ENCODE results near the gene E2F8. TPM values are rescaled to one million over a fixed set of nuclear protein-coding genes. Genes with fewer than 3 reads are reported as not detected.
A peak's percentile ranks its signal among the peaks of the same experiment; 100 is the strongest.

E2F8 gene, protein sequence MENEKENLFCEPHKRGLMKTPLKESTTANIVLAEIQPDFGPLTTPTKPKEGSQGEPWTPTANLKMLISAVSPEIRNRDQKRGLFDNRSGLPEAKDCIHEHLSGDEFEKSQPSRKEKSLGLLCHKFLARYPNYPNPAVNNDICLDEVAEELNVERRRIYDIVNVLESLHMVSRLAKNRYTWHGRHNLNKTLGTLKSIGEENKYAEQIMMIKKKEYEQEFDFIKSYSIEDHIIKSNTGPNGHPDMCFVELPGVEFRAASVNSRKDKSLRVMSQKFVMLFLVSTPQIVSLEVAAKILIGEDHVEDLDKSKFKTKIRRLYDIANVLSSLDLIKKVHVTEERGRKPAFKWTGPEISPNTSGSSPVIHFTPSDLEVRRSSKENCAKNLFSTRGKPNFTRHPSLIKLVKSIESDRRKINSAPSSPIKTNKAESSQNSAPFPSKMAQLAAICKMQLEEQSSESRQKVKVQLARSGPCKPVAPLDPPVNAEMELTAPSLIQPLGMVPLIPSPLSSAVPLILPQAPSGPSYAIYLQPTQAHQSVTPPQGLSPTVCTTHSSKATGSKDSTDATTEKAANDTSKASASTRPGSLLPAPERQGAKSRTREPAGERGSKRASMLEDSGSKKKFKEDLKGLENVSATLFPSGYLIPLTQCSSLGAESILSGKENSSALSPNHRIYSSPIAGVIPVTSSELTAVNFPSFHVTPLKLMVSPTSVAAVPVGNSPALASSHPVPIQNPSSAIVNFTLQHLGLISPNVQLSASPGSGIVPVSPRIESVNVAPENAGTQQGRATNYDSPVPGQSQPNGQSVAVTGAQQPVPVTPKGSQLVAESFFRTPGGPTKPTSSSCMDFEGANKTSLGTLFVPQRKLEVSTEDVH
- 0.44 and 0.76 TPM in 2 replicates for total RNA-seq (2012; rRNA removed)

DNA sequence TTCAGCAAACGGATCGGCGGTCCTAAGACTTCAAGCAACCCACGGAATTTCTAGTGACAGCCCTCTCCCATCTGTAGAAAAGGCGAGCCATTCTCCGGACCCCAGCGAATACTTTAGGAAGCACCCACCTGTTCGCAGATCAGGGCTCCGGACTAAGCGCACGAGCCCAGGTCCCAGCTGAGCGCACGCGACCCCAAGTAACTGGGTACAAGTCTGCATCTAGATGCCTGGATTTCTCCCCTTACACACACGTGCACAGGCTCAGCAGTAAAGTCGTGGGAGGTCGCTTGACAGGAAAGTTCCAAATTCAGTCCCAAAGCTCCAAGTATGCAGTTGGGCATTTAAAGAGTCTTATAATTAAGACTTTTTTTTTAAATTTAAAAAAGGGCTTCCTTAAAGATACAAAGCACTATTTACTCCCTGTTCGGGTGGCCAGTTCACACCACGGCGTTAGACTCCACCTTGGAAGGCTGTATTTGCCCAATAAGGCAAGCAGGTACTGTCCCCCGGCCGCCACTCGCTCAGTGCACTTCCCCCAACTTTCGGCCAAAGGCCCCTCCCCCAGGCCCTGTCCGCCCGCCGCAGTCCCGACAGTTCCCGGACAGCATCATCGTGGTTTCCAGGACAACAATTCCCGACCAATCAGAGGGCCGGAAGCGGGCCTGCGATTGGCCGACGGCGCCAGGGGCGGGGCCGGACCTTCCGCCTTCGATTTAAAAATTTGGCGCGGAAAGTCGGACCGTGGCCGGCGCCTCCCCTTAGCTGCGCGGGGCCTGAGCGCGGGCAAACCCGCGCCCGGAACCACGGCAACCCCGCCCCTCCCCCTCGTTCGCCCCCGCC, at the start of gene E2F8:
TSS of gene E2F8 (minus strand) at position 526 of the 840 bp plus-strand sequence. CDS start 824 bp downstream, outside the sequence.
- Histone ChIP-seq H3K4me1 (ENCODE audit: control insufficient read depth, insufficient read depth, low read length) (peaks cover 8% of the 10 kb centered on the region), H3K36me3 (ENCODE audit: insufficient read depth, low read length) (no peaks in the 10 kb centered on the region), H3K4me2 (ENCODE audit: low read length) (peak within 1 kb of the TSS; percentile 85), H3K4me3 (ENCODE audit: low read length) (peak within 1 kb of the TSS; percentile 73), H3K27me3 (ENCODE audit: control insufficient read depth, insufficient read depth, low read length) (peaks cover 29% of the 10 kb centered on the region), H3K9ac (ENCODE audit: low read depth, low read length) (peak within 1 kb of the TSS; percentile 77), H3K9me3 (replicated peaks; ENCODE audit: low read length) (no peaks in the 10 kb centered on the region)

DNA sequence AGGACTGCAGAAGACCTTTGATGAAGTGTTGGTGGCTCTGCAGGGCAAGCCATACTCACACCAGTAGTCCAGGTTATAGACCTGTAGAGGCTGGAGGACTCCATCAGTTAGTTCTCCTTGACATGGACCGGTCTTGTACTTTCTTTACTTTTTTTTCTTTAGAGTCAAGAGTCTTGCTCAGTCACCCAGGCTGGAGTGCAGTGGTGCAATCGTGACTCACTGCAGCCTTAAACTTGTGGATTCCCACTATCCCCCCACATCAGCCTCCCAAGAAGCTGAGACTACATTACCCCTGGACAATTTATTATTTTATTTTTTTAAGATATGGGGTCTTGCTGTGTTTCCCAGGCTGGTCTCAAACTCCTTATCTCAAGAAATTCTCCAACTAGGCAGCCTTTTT, 49.6 kb upstream of the E2F8 start:
- Histone ChIP-seq H3K9me3 (replicated peaks; ENCODE audit: low read length) (no peaks in the 10 kb centered on the region), H3K27me3 (ENCODE audit: control insufficient read depth, insufficient read depth, low read length) (peaks cover 87% of the 10 kb centered on the region), H3K4me1 (ENCODE audit: control insufficient read depth, insufficient read depth, low read length) (no peaks in the 10 kb centered on the region), H3K36me3 (ENCODE audit: insufficient read depth, low read length) (no peaks in the 10 kb centered on the region), H3K9ac (ENCODE audit: low read depth, low read length) (no peak overlapping the region), H3K4me3 (ENCODE audit: low read length) (no peak overlapping the region), H3K4me2 (ENCODE audit: low read length) (no peak overlapping the region)

DNA sequence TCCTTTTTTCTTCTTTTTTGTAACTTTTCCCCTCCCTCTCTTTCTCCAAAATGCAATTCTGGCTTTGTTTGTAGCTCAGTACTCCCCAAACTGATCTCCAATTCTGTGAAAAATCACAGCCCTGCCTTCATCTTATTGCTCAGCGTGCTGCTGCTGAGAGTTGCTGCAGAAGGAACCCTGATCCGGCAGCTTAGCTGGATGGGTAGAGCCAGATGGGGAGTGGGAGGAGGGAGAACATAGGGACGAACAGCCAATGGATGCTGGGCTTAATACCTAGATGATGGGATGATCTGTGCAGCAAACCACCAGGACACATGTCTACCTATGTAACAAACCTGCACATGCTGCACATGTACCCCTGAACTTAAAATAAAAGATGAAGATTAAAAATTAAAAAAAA, 47.5 kb upstream of the E2F8 start:
- Histone ChIP-seq H3K4me2 (ENCODE audit: low read length) (no peak overlapping the region), H3K9ac (ENCODE audit: low read depth, low read length) (no peak overlapping the region), H3K36me3 (ENCODE audit: insufficient read depth, low read length) (no peaks in the 10 kb centered on the region), H3K4me3 (ENCODE audit: low read length) (no peak overlapping the region), H3K4me1 (ENCODE audit: control insufficient read depth, insufficient read depth, low read length) (no peaks in the 10 kb centered on the region), H3K9me3 (replicated peaks; ENCODE audit: low read length) (no peaks in the 10 kb centered on the region), H3K27me3 (ENCODE audit: control insufficient read depth, insufficient read depth, low read length) (peaks cover 90% of the 10 kb centered on the region)

DNA sequence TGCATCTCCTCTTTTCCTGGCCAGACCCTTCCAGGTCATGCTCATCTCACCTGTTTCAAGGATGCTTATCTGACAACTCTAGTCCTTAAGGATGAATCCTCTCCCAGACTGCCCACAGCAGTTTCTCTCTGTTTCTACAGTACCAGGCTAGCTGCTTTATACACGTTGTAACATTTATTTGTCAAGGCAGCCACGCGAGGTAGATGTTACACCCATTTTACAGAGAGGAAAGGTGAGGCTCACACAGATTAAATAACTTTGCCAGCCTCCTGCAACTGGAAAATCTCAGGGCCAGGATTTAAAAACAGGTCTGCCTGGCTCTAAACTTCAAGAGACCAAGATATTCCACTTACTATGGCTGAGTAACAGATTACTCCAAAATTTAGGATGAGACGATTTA, 45.7 kb upstream of the E2F8 start:
- Histone ChIP-seq H3K27me3 (ENCODE audit: control insufficient read depth, insufficient read depth, low read length) (peaks cover 77% of the 10 kb centered on the region), H3K4me2 (ENCODE audit: low read length) (no peak overlapping the region), H3K36me3 (ENCODE audit: insufficient read depth, low read length) (no peaks in the 10 kb centered on the region), H3K9me3 (replicated peaks; ENCODE audit: low read length) (no peaks in the 10 kb centered on the region), H3K4me3 (ENCODE audit: low read length) (no peak overlapping the region), H3K9ac (ENCODE audit: low read depth, low read length) (no peak overlapping the region), H3K4me1 (ENCODE audit: control insufficient read depth, insufficient read depth, low read length) (no peaks in the 10 kb centered on the region)

DNA sequence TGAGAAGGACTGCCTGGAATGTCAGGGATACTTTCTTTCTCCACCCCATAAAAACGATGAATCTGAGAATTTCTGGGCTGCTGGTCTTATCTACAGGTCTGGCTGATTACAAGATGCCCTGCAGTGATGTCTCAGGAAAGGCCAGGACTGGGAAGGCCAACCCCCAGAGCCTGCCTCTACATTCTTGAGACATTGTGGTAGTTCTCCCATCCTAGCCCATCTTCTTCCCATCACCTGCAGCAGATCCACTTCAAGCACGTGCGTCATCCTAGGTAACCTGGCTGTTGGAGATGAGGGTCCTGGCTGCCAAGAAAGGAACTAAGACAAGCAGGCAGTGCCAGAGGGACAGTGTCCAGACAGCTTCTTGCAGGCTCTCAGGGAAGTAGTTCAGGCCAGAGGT, 44.1 kb upstream of the E2F8 start:
- no peak overlapping the region for H3K4me2 ChIP-seq (ENCODE audit: low read length)
- no peaks in the 10 kb centered on the region for H3K36me3 ChIP-seq (ENCODE audit: insufficient read depth, low read length)
- peaks cover 71% of the 10 kb centered on the region for H3K27me3 ChIP-seq (ENCODE audit: control insufficient read depth, insufficient read depth, low read length)
- H3K4me1 ChIP-seq (ENCODE audit: control insufficient read depth, insufficient read depth, low read length): no peaks in the 10 kb centered on the region
- no peak overlapping the region for H3K4me3 ChIP-seq (ENCODE audit: low read length)
- H3K9me3 ChIP-seq (replicated peaks; ENCODE audit: low read length): no peaks in the 10 kb centered on the region
- H3K9ac ChIP-seq (ENCODE audit: low read depth, low read length): no peak overlapping the region

DNA sequence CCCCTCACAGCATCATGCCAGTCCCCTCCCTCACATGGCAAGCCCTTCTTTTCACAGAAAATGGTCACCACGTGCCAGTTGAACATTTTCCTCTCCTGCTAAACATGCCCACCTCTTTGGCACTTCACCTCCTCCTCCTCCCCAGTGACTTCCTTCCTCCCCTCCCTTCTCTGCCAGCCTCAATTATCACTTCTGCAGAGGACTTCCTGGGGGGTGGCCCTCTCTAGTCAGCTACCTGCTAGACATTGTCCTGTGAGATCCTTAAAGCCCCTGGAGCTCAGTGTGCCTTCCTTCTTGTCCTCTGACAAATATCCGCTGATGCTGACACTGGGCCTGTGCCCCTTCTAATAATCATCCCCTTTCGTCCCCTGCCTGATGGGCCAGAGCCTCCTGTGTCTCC, 43.2 kb upstream of the E2F8 start:
- no peaks in the 10 kb centered on the region for H3K36me3 ChIP-seq (ENCODE audit: insufficient read depth, low read length)
- no peak overlapping the region for H3K9ac ChIP-seq (ENCODE audit: low read depth, low read length)
- H3K27me3 ChIP-seq (ENCODE audit: control insufficient read depth, insufficient read depth, low read length): peaks cover 67% of the 10 kb centered on the region
- H3K4me1 ChIP-seq (ENCODE audit: control insufficient read depth, insufficient read depth, low read length): no peaks in the 10 kb centered on the region
- no peak overlapping the region for H3K4me2 ChIP-seq (ENCODE audit: low read length)
- H3K9me3 ChIP-seq (replicated peaks; ENCODE audit: low read length): no peaks in the 10 kb centered on the region
- H3K4me3 ChIP-seq (ENCODE audit: low read length): no peak overlapping the region

DNA sequence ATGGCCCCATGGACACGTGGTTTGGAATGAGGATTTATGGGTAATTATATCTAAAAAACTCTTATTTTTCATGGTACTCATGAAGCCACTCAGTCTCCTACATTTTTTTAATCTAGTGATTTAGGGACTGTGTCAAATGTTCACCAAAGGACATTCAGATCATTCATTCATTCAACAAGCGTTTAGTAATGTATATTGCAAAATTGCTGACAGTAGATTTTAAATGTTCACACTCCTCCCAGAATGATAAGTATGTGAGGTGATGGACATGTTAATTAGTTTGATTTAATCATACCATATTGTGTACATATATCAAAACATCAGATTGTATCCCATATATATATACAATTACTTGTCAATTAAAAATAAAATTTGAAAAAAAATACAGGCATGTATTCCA, 40.8 kb upstream of the E2F8 start:
- H3K4me2 ChIP-seq (ENCODE audit: low read length): no peak overlapping the region
- H3K36me3 ChIP-seq (ENCODE audit: insufficient read depth, low read length): no peaks in the 10 kb centered on the region
- H3K9me3 ChIP-seq (replicated peaks; ENCODE audit: low read length): no peaks in the 10 kb centered on the region
- H3K4me3 ChIP-seq (ENCODE audit: low read length): no peak overlapping the region
- H3K27me3 ChIP-seq (ENCODE audit: control insufficient read depth, insufficient read depth, low read length): peaks cover 48% of the 10 kb centered on the region
- H3K4me1 ChIP-seq (ENCODE audit: control insufficient read depth, insufficient read depth, low read length): no peaks in the 10 kb centered on the region
- no peak overlapping the region for H3K9ac ChIP-seq (ENCODE audit: low read depth, low read length)

DNA sequence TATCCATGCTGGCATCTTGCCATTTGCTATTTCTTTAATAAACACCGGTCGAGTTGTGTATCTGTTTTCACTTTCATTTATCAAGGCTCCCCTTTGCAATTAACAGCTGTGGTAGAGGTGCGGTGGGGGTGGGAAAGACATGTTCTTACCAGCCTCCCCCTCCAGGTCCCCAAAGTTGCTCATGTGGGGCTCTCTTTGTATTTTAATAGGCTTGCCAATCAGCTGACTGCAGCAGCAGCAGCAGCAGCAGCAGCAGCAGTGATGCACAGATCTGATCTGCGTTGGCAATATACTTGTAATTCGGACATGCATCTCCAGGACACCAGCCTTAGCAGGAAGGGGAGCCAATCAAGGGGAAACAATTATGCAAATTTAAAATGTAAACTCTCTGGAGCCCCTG, 40.3 kb upstream of the E2F8 start:
- no peaks in the 10 kb centered on the region for H3K9me3 ChIP-seq (replicated peaks; ENCODE audit: low read length)
- no peak overlapping the region for H3K4me2 ChIP-seq (ENCODE audit: low read length)
- no peak overlapping the region for H3K4me3 ChIP-seq (ENCODE audit: low read length)
- no peaks in the 10 kb centered on the region for H3K4me1 ChIP-seq (ENCODE audit: control insufficient read depth, insufficient read depth, low read length)
- H3K9ac ChIP-seq (ENCODE audit: low read depth, low read length): no peak overlapping the region
- H3K36me3 ChIP-seq (ENCODE audit: insufficient read depth, low read length): no peaks in the 10 kb centered on the region
- peaks cover 42% of the 10 kb centered on the region for H3K27me3 ChIP-seq (ENCODE audit: control insufficient read depth, insufficient read depth, low read length)

DNA sequence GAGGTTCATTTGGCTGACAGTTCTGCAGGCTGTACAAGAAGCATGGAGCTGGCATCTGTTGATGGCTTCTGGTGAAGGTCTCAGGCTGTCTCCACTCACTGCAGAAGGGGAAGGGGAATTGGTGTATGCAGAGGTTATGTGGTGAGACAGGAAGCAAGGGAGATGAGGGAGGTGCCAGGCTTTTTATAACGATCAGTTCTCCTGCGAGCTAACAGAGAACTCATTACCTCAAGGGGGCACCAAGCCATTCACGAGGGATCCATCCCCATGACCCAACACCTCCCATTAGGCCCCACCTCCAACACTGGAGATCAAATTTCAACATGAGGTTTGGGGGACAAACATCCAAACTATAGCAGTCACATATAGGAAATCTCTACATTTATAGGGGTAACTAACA, 38.7 kb upstream of the E2F8 start:
- no peak overlapping the region for H3K4me3 ChIP-seq (ENCODE audit: low read length)
- no peaks in the 10 kb centered on the region for H3K4me1 ChIP-seq (ENCODE audit: control insufficient read depth, insufficient read depth, low read length)
- peaks cover 44% of the 10 kb centered on the region for H3K27me3 ChIP-seq (ENCODE audit: control insufficient read depth, insufficient read depth, low read length)

DNA sequence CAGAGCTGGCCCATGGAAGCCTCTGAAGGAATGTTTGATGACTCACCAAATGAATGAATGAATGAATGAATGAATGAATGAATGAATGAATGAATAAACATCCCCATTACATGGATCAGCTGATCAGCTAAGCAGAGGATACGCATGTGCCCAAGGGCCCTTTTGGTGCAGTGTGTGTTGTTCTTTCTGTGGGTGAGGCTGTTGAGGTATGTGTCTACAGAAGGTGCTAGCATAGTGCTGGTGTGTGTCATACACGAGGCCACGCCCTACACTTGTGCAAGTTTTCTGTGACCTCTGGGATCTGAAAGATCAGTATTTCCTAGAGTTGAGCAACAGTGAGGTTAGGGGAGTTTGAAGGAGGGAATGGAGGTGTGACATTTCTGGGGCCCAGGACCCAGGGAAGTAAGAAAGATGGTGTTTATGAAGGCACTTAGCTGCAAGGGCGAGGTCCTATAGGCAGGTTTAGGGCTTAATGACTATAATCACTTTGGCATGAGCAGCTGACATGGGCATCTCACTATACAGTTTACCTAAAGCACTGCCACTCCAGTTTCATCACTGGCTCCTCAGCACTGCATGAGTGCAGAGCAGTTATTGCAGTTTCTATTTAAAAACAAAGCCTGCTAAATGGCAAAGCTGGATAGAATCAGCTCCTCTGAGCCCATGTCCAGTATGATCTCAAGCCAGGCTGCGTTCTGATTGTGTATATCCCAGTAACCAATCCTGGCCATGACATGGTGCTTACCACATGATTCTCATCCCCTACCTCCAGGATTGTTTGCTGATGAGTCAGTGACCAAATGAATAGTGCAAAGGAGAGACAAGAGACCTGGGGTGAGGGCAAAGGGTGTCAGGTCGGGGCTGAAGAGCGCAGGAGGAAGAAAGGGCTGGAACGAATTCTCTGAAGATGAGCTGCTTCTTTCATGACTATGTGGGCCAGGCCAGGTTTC, 36.4 kb upstream of the E2F8 start:
- H3K9ac ChIP-seq (ENCODE audit: low read depth, low read length): no peak overlapping the region
- H3K27me3 ChIP-seq (ENCODE audit: control insufficient read depth, insufficient read depth, low read length): peaks cover 32% of the 10 kb centered on the region
- H3K9me3 ChIP-seq (replicated peaks; ENCODE audit: low read length): no peaks in the 10 kb centered on the region
- no peak overlapping the region for H3K4me2 ChIP-seq (ENCODE audit: low read length)
- H3K4me3 ChIP-seq (ENCODE audit: low read length): no peak overlapping the region
- H3K4me1 ChIP-seq (ENCODE audit: control insufficient read depth, insufficient read depth, low read length): no peaks in the 10 kb centered on the region
- H3K36me3 ChIP-seq (ENCODE audit: insufficient read depth, low read length): no peaks in the 10 kb centered on the region

More for the DNA sequence above, 38.7 kb upstream of the E2F8 start:
- H3K36me3 ChIP-seq (ENCODE audit: insufficient read depth, low read length): no peaks in the 10 kb centered on the region
- H3K9ac ChIP-seq (ENCODE audit: low read depth, low read length): no peak overlapping the region
- H3K4me2 ChIP-seq (ENCODE audit: low read length): no peak overlapping the region
- no peaks in the 10 kb centered on the region for H3K9me3 ChIP-seq (replicated peaks; ENCODE audit: low read length)

Data from skeletal muscle satellite cell (primary cell).